Neural cell (in vitro differentiated cells): ENCODE measurements around the gene COPS6. TPM values are rescaled to one million over a fixed set of nuclear protein-coding genes. Genes with fewer than 3 reads are reported as not detected.

Source experiments
- H2AFZ ChIP-seq: fragments of 200-600, 300-800 bp; sonication (generic), shearing (Covaris generic); 2 replicates; pipeline ENCODE4 v1.6.0; 2014; ENCODE audit warnings: low read depth, mild to moderate bottlenecking, antibody characterized with exemption, low read length, moderate library complexity
- H3F3A ChIP-seq: fragments of 200-600 bp; shearing (Covaris generic); 2 replicates; pipeline ENCODE4 v1.6.1; 2016; ENCODE audit warnings: mild to moderate bottlenecking, moderate library complexity, mixed read lengths, antibody characterized with exemption, low read length; ENCODE audit not compliant: insufficient read depth, poor library complexity, severe bottlenecking
- H3K27ac ChIP-seq: fragments of 200-600, 300-800 bp; sonication (generic), shearing (Covaris generic); 2 replicates; pipeline ENCODE4 v1.5.1; 2014; ENCODE audit warnings: mild to moderate bottlenecking, low read length, moderate library complexity
- H3K27me3 ChIP-seq: fragments of 300-800, 200-600 bp; sonication (generic), shearing (Covaris generic); 2 replicates; pipeline ENCODE4 v1.6.0; 2014; ENCODE audit warnings: mild to moderate bottlenecking, low read depth, low read length, moderate library complexity; ENCODE audit not compliant: insufficient read depth
- H3K36me3 ChIP-seq: fragments of 300-800, 200-600 bp; sonication (generic), shearing (Covaris generic); 2 replicates; pipeline ENCODE4 v1.5.1; 2014; ENCODE audit warnings: mild to moderate bottlenecking, antibody characterized with exemption, low read length, moderate library complexity; ENCODE audit not compliant: insufficient read depth
- H3K4me2 ChIP-seq: fragments of 300-800, 200-600 bp; sonication (generic), shearing (Covaris generic); 2 replicates; pipeline ENCODE4 v1.6.0; 2014; ENCODE audit warnings: mild to moderate bottlenecking, low read length
- H3K4me3 ChIP-seq: fragments of 300-800, 200-600 bp; sonication (generic), shearing (Covaris generic); 2 replicates; pipeline ENCODE4 v1.5.1; 2014; ENCODE audit warnings: mild to moderate bottlenecking, low read length, moderate library complexity
- H3K79me2 ChIP-seq: fragments of 200-600 bp; shearing (Covaris generic); replicated peaks from 2 replicates; pipeline ENCODE4 v1.6.0; 2014; ENCODE audit warnings: mild to moderate bottlenecking, low read length, moderate library complexity; ENCODE audit not compliant: insufficient read depth
- H3K9ac ChIP-seq: fragments of 300-800, 200-600 bp; sonication (generic), shearing (Covaris generic); 2 replicates; pipeline ENCODE4 v1.6.1; 2016; ENCODE audit warnings: mild to moderate bottlenecking, low read length, mixed read lengths
- H3K9me2 ChIP-seq: fragments of 200-600 bp; shearing (Covaris generic); 2 replicates; pipeline ENCODE4 v1.6.1; 2016; ENCODE audit warnings: mild to moderate bottlenecking, low read length, mixed read lengths; ENCODE audit not compliant: insufficient read depth
- H3K9me3 ChIP-seq: fragments of 200-600, 300-800 bp; sonication (generic), shearing (Covaris generic); 2 replicates; pipeline ENCODE4 v1.6.1; 2016; ENCODE audit warnings: mild to moderate bottlenecking, mixed run types, low read length, moderate library complexity, mixed read lengths
- H4K20me1 ChIP-seq: fragments of 200-600 bp; shearing (Covaris generic); 2 replicates; pipeline ENCODE4 v1.6.1; 2016; ENCODE audit warnings: mild to moderate bottlenecking, mixed run types; ENCODE audit not compliant: insufficient read depth
- EP300 ChIP-seq: fragments of 450-650 bp; conservative IDR thresholded peaks from 2 replicates; pipeline ENCODE4 v1.6.1; 2014; ENCODE audit warnings: antibody characterized with exemption, mild to moderate bottlenecking, moderate library complexity; ENCODE audit not compliant: poor library complexity, severe bottlenecking
- EZH2 ChIP-seq: fragments of 200-600, 300-800 bp; shearing (Covaris generic), sonication (generic); IDR thresholded peaks from 2 replicates; pipeline ENCODE4 v1.6.1; 2014; ENCODE audit warnings: antibody characterized with exemption, low read length, borderline replicate concordance, mild to moderate bottlenecking; ENCODE audit not compliant: insufficient read depth, poor library complexity, severe bottlenecking
- MXI1 ChIP-seq: fragments of 450-650 bp; conservative IDR thresholded peaks from 2 replicates; pipeline ENCODE4 v1.6.1; 2014; ENCODE audit warnings: antibody characterized with exemption, mild to moderate bottlenecking; ENCODE audit not compliant: poor library complexity, severe bottlenecking
- POLR2AphosphoS5 ChIP-seq: IDR thresholded peaks from 2 replicates; pipeline ENCODE4 v1.6.1; 2012
- RAD21 ChIP-seq: fragments of 450-650 bp; conservative IDR thresholded peaks from 2 replicates; pipeline ENCODE4 v1.6.1; 2014; ENCODE audit warnings: antibody characterized with exemption, mild to moderate bottlenecking, moderate library complexity
- SMC3 ChIP-seq: fragments of 450-650 bp; conservative IDR thresholded peaks from 2 replicates; pipeline ENCODE4 v1.6.1; 2014; ENCODE audit warnings: antibody characterized with exemption, mild to moderate bottlenecking, moderate library complexity; ENCODE audit not compliant: poor library complexity
- TAF1 ChIP-seq: IDR thresholded peaks from 2 replicates; pipeline ENCODE4 v1.6.1; 2012; ENCODE audit warnings: low read depth
- polyA plus RNA-seq: library from polyadenylated mRNA; depleted of rRNA; stranded (reverse); fragments of >200 nt; gene quantifications from 2 replicates; pipeline ENCODE4 v1.2.3, GENCODE V29; 2014
- TF ChIP-seq, protein P1 (sequence below): fragments of 450-650 bp; IDR thresholded peaks from 2 replicates; pipeline ENCODE4 v1.5.1; 2014; ENCODE audit warnings: antibody characterized with exemption, mild to moderate bottlenecking, moderate library complexity; ENCODE audit not compliant: poor library complexity, severe bottlenecking
- TF ChIP-seq, protein P2 (sequence below): IDR thresholded peaks from 2 replicates; pipeline ENCODE4 v1.6.1; 2012; ENCODE audit warnings: borderline replicate concordance

Gene COPS6
- polyA plus RNA-seq, 1 donor from 2014 or later, result 57.1 TPM

DNA sequence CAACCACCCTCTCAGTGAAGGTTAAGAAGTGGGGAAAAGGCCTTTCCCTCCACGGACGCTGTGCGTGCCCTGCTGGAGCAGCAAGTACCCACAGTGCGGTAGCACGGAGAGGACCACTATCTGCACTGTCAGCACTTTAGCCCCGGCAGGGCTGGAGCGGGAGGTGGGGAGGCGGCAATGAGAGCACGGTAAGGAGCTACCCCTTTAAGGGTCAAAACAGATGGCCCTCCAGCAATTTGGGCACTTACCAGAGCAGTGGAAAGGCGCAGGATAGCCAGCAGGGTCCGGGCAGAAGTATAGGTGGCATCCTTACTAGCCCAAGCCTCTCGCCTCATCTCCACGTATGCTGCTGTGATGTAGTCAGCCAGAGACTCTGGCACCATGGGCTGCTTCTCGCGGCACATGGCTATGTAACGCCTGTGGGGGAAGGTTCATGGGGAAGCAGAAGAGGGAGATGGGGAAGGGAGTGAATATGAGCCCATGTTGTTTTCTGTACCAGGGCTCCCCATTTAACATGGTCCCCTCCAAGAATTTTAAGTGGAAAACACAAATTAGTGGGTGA, 5.2 kb downstream of the COPS6 start:
- Histone ChIP-seq H3K4me2 (no peak overlapping the region), H3K4me3 (no peak overlapping the region), H2AFZ (no peak overlapping the region), H3K9me2 (no peaks in the 10 kb centered on the region), H4K20me1 (no peaks in the 10 kb centered on the region), H3K9me3 (no peaks in the 10 kb centered on the region), H3K79me2 (peaks cover 17% of the 10 kb centered on the region), H3K27me3 (no peaks in the 10 kb centered on the region), H3K9ac (no peak overlapping the region), H3F3A (no peaks in the 10 kb centered on the region), H3K27ac (no peak overlapping the region), H3K36me3 (peaks cover 12% of the 10 kb centered on the region)
- TF ChIP-seq TAF1 (no peak), RAD21 (no peak), MXI1 (no peak), POLR2AphosphoS5 (no peak), EP300 (no peak), EZH2 (no peak), SMC3 (no peak)
- TF ChIP-seq, protein P1, sequence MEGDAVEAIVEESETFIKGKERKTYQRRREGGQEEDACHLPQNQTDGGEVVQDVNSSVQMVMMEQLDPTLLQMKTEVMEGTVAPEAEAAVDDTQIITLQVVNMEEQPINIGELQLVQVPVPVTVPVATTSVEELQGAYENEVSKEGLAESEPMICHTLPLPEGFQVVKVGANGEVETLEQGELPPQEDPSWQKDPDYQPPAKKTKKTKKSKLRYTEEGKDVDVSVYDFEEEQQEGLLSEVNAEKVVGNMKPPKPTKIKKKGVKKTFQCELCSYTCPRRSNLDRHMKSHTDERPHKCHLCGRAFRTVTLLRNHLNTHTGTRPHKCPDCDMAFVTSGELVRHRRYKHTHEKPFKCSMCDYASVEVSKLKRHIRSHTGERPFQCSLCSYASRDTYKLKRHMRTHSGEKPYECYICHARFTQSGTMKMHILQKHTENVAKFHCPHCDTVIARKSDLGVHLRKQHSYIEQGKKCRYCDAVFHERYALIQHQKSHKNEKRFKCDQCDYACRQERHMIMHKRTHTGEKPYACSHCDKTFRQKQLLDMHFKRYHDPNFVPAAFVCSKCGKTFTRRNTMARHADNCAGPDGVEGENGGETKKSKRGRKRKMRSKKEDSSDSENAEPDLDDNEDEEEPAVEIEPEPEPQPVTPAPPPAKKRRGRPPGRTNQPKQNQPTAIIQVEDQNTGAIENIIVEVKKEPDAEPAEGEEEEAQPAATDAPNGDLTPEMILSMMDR, result no peak
- TF ChIP-seq, protein P2, sequence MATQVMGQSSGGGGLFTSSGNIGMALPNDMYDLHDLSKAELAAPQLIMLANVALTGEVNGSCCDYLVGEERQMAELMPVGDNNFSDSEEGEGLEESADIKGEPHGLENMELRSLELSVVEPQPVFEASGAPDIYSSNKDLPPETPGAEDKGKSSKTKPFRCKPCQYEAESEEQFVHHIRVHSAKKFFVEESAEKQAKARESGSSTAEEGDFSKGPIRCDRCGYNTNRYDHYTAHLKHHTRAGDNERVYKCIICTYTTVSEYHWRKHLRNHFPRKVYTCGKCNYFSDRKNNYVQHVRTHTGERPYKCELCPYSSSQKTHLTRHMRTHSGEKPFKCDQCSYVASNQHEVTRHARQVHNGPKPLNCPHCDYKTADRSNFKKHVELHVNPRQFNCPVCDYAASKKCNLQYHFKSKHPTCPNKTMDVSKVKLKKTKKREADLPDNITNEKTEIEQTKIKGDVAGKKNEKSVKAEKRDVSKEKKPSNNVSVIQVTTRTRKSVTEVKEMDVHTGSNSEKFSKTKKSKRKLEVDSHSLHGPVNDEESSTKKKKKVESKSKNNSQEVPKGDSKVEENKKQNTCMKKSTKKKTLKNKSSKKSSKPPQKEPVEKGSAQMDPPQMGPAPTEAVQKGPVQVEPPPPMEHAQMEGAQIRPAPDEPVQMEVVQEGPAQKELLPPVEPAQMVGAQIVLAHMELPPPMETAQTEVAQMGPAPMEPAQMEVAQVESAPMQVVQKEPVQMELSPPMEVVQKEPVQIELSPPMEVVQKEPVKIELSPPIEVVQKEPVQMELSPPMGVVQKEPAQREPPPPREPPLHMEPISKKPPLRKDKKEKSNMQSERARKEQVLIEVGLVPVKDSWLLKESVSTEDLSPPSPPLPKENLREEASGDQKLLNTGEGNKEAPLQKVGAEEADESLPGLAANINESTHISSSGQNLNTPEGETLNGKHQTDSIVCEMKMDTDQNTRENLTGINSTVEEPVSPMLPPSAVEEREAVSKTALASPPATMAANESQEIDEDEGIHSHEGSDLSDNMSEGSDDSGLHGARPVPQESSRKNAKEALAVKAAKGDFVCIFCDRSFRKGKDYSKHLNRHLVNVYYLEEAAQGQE, result no peak

DNA sequence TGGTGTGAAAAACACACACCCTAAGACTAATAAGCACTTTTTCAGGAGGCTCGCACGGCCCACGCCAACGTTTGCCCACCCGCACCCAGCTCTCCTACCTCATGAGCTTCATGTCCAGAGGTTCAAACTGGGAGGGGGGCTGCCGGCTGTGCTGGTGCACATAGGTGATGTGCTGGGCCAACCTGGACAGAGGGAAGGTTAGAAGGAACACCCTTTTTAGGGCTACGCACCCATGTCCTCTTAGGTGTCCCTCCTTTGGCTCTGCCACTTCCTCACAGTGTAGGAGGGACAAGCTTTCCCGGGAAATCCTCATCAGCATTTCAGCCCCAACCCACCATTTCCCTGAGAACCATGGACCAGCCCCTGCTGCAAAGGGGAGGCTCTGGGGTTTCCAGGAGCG, 6.5 kb downstream of the COPS6 start:
- H3K27ac ChIP-seq, result no peak overlapping the region
- H3K79me2 ChIP-seq, result peaks cover 25% of the 10 kb centered on the region

More for the DNA sequence above, 6.5 kb downstream of the COPS6 start:
- H3K27me3 ChIP-seq, result no peaks in the 10 kb centered on the region
- no peak overlapping the region for H3K9ac ChIP-seq
- no peak overlapping the region for H3K4me3 ChIP-seq
- no peak overlapping the region for H3K4me2 ChIP-seq
- peaks cover 14% of the 10 kb centered on the region for H3K36me3 ChIP-seq
- no peaks in the 10 kb centered on the region for H4K20me1 ChIP-seq
- TF ChIP-seq, protein P2, result no peak
- no peak for TF ChIP-seq RAD21
- no peak for TF ChIP-seq MXI1
- TF ChIP-seq EP300, result no peak
- TF ChIP-seq POLR2AphosphoS5, result no peak
- TF ChIP-seq, protein P1, result no peak
- TF ChIP-seq TAF1, result no peak
- TF ChIP-seq EZH2, result no peak
- TF ChIP-seq SMC3, result no peak
- H3K9me2 ChIP-seq, result no peaks in the 10 kb centered on the region
- H3F3A ChIP-seq, result no peaks in the 10 kb centered on the region
- no peaks in the 10 kb centered on the region for H3K9me3 ChIP-seq
- H2AFZ ChIP-seq, result no peak overlapping the region
